Osteocyte (in vitro differentiated cells): Measurements from ENCODE around the gene ABHD2. TPM values are rescaled to one million over a fixed set of nuclear protein-coding genes. Genes with fewer than 3 reads are reported as not detected.
"Not testable (repeated sequence)": the region's sequence is repeated elsewhere in the genome, so short reads cannot be mapped to it uniquely, and the experiment has no call there.

Experiments
- DNase-seq: peaks from one replicate; pipeline ENCODE4 v3.0.0; 2021; ENCODE audit warnings: mixed read lengths; ENCODE audit not compliant: unreplicated experiment; ENCODE audit errors: extremely low spot score
- H3K27ac Mint-ChIP-seq: one replicate; pipeline ENCODE4 v1.8.0; 2021; ENCODE audit warnings: mild to moderate bottlenecking, mixed read lengths; ENCODE audit not compliant: unreplicated experiment
- H3K27me3 Mint-ChIP-seq: one replicate; pipeline ENCODE4 v1.8.0; 2021; ENCODE audit warnings: mixed read lengths; ENCODE audit not compliant: unreplicated experiment
- H3K36me3 Mint-ChIP-seq: one replicate; pipeline ENCODE4 v1.8.0; 2021; ENCODE audit warnings: mixed read lengths; ENCODE audit not compliant: unreplicated experiment
- H3K4me1 Mint-ChIP-seq: one replicate; pipeline ENCODE4 v1.8.0; 2021; ENCODE audit warnings: mixed read lengths; ENCODE audit not compliant: unreplicated experiment
- H3K4me3 Mint-ChIP-seq: one replicate; pipeline ENCODE4 v1.8.0; 2021; ENCODE audit warnings: mild to moderate bottlenecking, moderate library complexity, mixed read lengths; ENCODE audit not compliant: unreplicated experiment
- H3K9me3 Mint-ChIP-seq: one replicate; pipeline ENCODE4 v1.8.0; 2021; ENCODE audit warnings: mixed read lengths; ENCODE audit not compliant: unreplicated experiment
- total RNA-seq: library from RNA; stranded (reverse); gene quantifications from 2 replicates; pipeline ENCODE4 v1.2.1, GENCODE V29; 2021
- TF ChIP-seq, protein P1 (sequence below): fragments of 200-600 bp; sonication (generic); IDR thresholded peaks from 2 replicates; pipeline ENCODE4 v1.5.0; 2021; ENCODE audit warnings: antibody characterized with exemption, mild to moderate bottlenecking, moderate library complexity

The ABHD2 gene
- total RNA-seq, 1 donor from 2014 or later, result 85.7 TPM

DNA sequence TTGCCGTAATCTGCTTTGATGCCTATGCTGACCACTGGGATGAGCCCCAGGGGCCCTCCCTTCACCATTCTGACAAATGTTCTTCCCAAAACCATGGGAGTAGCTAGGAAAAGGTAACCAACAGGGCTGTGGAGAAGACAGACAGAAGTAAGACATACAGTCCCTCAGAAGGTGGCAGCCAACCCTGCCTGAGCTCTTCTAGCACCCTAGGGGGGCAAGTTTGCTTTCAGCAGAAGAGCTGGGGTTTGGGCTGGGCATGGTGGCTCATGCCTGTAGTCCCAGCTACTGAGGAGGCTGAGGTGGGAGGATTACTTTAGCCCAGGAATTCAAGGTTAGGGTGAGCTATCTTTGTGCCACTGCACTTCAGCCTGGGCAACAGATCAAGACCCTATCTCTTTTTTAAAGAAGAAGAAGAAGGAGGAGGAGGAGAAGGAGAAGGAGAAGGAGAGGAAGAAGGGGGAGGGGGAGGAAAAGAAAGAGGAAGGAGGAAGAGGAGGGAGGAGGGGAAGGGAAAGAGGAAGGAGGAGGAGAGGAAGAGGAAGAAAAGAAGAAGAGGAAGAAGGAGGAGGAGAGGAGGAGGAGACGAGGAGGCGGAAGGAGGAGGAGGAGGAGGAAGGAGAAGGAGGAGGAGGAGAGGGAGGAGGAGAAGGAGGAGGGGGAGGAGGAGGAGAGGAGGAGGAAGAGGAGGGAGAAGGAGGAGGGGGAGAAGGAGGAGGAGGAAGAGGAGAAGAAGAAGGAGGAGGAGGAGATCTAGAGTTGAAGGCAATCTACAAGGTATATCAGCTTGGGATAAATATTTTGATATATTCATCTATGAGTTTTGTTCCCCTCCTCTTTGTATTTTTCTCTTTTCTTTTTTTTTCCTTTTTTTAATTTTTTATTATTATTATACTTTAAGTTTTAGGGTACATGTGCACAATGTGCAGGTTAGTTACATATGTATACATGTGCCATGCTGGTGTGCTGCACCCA, 44.9 kb upstream of the ABHD2 start:
- Mint-ChIP-seq H3K4me1 (peaks cover 8% of the 10 kb centered on the region), H3K27me3 (peaks cover 8% of the 10 kb centered on the region), H3K27ac (no peak overlapping the region), H3K36me3 (no peaks in the 10 kb centered on the region), H3K4me3 (no peak overlapping the region), H3K9me3 (no peaks in the 10 kb centered on the region)
- peak; percentile 60 for DNase-seq
- TF ChIP-seq, protein P1, sequence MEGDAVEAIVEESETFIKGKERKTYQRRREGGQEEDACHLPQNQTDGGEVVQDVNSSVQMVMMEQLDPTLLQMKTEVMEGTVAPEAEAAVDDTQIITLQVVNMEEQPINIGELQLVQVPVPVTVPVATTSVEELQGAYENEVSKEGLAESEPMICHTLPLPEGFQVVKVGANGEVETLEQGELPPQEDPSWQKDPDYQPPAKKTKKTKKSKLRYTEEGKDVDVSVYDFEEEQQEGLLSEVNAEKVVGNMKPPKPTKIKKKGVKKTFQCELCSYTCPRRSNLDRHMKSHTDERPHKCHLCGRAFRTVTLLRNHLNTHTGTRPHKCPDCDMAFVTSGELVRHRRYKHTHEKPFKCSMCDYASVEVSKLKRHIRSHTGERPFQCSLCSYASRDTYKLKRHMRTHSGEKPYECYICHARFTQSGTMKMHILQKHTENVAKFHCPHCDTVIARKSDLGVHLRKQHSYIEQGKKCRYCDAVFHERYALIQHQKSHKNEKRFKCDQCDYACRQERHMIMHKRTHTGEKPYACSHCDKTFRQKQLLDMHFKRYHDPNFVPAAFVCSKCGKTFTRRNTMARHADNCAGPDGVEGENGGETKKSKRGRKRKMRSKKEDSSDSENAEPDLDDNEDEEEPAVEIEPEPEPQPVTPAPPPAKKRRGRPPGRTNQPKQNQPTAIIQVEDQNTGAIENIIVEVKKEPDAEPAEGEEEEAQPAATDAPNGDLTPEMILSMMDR, result no peak

DNA sequence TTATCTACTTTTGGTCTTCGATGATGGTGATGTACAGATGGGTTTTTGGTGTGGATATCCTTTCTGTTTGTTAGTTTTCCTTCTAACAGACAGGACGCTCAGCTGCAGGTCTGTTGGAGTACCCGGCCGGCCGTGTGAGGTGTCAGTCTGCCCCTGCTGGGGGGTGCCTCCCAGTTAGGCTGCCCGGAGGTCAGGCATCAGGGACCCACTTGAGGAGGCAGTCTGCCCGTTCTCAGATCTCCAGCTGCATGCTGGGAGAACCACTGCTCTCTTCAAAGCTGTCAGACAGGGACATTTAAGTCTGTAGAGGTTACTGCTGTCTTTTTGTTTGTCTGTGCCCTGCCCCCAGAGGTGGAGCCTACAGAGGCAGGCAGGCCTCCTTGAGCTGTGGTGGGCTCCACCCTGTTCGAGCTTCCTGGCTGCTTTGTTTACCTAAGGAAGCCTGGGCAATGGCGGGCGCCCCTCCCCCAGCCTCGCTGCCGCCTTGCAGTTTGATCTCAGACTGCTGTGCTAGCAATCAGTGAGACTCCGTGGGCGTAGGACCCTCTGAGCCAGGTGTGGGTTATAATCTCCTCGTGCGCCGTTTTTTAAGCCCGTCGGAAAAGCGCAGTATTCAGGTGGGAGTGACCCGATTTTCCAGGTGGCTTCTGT, 39.1 kb upstream of the ABHD2 start:
- not testable (repeated sequence) for H3K4me3 Mint-ChIP-seq, H3K27ac Mint-ChIP-seq, H3K27me3 Mint-ChIP-seq, H3K36me3 Mint-ChIP-seq, H3K9me3 Mint-ChIP-seq
- DNase-seq, result peak; percentile 42
- peaks cover 39% of the 10 kb centered on the region for H3K4me1 Mint-ChIP-seq

DNA sequence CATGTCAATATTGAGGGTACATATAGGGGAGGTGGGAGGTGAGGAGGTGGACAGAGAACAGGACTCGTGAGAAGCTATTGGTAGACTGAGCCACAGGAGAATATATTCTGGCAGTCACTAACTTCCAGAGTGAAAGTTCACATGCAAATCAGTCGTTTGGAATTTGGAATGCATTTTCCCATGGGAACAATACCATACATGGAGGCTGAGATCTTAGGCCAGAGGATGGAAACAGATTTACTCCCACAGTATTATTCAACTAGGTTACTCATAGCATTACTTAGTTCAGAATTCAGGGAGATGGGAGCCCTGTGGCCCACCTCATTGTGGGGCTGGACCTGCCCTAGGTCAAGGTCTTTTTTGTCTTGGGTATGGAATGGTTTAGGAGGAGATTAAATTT, 36.4 kb upstream of the ABHD2 start:
- H3K27me3 Mint-ChIP-seq, result no peaks in the 10 kb centered on the region
- peak overlapping the region; percentile 98 for H3K27ac Mint-ChIP-seq
- TF ChIP-seq, protein P1, result no peak
- peaks cover 5% of the 10 kb centered on the region for H3K9me3 Mint-ChIP-seq
- H3K4me3 Mint-ChIP-seq, result peak overlapping the region; percentile 0
- no peaks in the 10 kb centered on the region for H3K36me3 Mint-ChIP-seq
- DNase-seq, result no peak
- peaks cover 39% of the 10 kb centered on the region for H3K4me1 Mint-ChIP-seq

DNA sequence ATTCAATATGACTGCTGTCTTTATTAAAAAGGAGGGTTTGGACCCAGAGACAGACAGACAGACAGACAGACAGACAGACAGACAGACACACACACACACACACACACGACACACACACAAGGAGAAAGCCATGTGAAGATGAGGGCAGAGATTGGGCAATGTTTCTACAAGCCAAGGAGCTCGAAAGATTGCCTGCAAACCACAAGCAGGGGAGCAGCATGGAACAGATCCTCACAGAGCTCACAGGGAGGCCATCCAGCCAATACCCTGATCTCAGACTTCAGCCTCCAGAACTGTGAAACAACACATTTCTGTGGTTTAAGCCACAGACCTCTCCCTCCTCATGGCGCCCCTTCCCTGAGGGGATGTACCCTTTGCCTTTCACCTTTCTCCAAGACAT, 35.8 kb upstream of the ABHD2 start:
- Mint-ChIP-seq H3K27me3 (no peaks in the 10 kb centered on the region), H3K9me3 (peaks cover 5% of the 10 kb centered on the region)
- no peak for DNase-seq

DNA sequence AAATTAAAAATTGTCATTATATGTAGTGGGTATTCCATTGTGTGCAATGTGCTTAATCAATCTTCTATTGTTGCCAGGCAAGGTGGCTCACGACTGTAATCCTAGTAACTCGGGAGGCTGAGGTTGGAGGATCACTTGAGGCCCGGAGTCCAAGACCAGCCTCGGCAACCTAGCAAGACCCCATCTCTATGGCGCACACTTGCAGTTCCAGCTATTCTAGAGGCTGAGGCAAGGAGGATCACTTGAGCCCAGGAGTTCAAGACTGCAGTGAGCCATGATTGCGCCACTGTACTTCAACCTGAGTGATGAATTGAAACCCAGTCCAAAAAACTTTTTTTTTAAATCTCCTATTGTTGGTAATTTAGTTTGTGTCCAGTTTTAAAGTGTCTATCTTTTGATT, 33.4 kb upstream of the ABHD2 start:
- Mint-ChIP-seq H3K9me3 (peaks cover 5% of the 10 kb centered on the region), H3K4me3 (no peak overlapping the region), H3K27ac (no peak overlapping the region), H3K4me1 (peaks cover 39% of the 10 kb centered on the region), H3K27me3 (no peaks in the 10 kb centered on the region), H3K36me3 (no peaks in the 10 kb centered on the region)
- TF ChIP-seq, protein P1, result no peak
- no peak for DNase-seq

More for the DNA sequence above, 35.8 kb upstream of the ABHD2 start:
- H3K4me3 Mint-ChIP-seq, result no peak overlapping the region
- no peaks in the 10 kb centered on the region for H3K36me3 Mint-ChIP-seq
- H3K4me1 Mint-ChIP-seq, result peaks cover 43% of the 10 kb centered on the region
- TF ChIP-seq, protein P1, result no peak
- peak overlapping the region; percentile 98 for H3K27ac Mint-ChIP-seq
